Measurements from ENCODE around the gene FRS3.
A peak's percentile ranks its signal among the peaks of the same experiment; 100 is the strongest.

Gene FRS3

GRCh38 chr6:41732591-41733359, 46.9 kb downstream of the FRS3 start:
- peak overlapping the region; percentile 83 for H3K4me3 ChIP-seq (ENCODE audit: low read depth, low read length)
- DNase-seq (ENCODE audit: low read depth) = peak; percentile 90
- no peak for TF ChIP-seq CTCF (IDR thresholded peaks at IDR 0.05; ENCODE audit: insufficient read depth, low read depth, low read length, missing control alignments)

GRCh38 chr6:41732149-41732548, 47.6 kb downstream of the FRS3 start:
- TF ChIP-seq CTCF (IDR thresholded peaks at IDR 0.05; ENCODE audit: insufficient read depth, low read depth, low read length, missing control alignments) = no peak
- peak overlapping the region; percentile 83 for H3K4me3 ChIP-seq (ENCODE audit: low read depth, low read length)
- no peak for DNase-seq (ENCODE audit: low read depth)

GRCh38 chr6:41731561-41732086, 48.1 kb downstream of the FRS3 start:
- no peak for DNase-seq (ENCODE audit: low read depth)
- no peak for TF ChIP-seq CTCF (IDR thresholded peaks at IDR 0.05; ENCODE audit: insufficient read depth, low read depth, low read length, missing control alignments)
- H3K4me3 ChIP-seq (ENCODE audit: low read depth, low read length) = peak overlapping the region; percentile 83

GRCh38 chr6:41730531-41731436, 48.9 kb downstream of the FRS3 start:
- no peak for TF ChIP-seq CTCF (IDR thresholded peaks at IDR 0.05; ENCODE audit: insufficient read depth, low read depth, low read length, missing control alignments)
- no peak for DNase-seq (ENCODE audit: low read depth)
- H3K4me3 ChIP-seq (ENCODE audit: low read depth, low read length) = peak overlapping the region; percentile 83

GRCh38 chr6:41729624-41730023, 50.1 kb downstream of the FRS3 start:
- no peak for DNase-seq (ENCODE audit: low read depth)
- TF ChIP-seq CTCF (IDR thresholded peaks at IDR 0.05; ENCODE audit: insufficient read depth, low read depth, low read length, missing control alignments) = no peak
- H3K4me3 ChIP-seq (ENCODE audit: low read depth, low read length) = peak overlapping the region; percentile 83

GRCh38 chr6:41728954-41729353, 50.7 kb downstream of the FRS3 start:
- TF ChIP-seq CTCF (IDR thresholded peaks at IDR 0.05; ENCODE audit: insufficient read depth, low read depth, low read length, missing control alignments) = no peak
- H3K4me3 ChIP-seq (ENCODE audit: low read depth, low read length) = peak overlapping the region; percentile 83
- DNase-seq (ENCODE audit: low read depth) = no peak
